DND-41 (cell line): ENCODE measurements around the gene LURAP1L.

ENCODE experiments used
- EZH2 ChIP-seq: IDR thresholded peaks from 3 replicates; pipeline ENCODE4 v1.6.1; 2012; ENCODE audit warnings: borderline replicate concordance, low read depth, mild to moderate bottlenecking, moderate library complexity, low read length, inconsistent platforms; ENCODE audit not compliant: severe bottlenecking
- TF ChIP-seq, protein P1 (sequence below): IDR thresholded peaks from 2 replicates; pipeline ENCODE4 v1.5.1; 2012; ENCODE audit warnings: borderline replicate concordance, low read length, moderate library complexity, mild to moderate bottlenecking; ENCODE audit not compliant: poor library complexity, severe bottlenecking; ENCODE audit errors: extremely low read depth

DNA sequence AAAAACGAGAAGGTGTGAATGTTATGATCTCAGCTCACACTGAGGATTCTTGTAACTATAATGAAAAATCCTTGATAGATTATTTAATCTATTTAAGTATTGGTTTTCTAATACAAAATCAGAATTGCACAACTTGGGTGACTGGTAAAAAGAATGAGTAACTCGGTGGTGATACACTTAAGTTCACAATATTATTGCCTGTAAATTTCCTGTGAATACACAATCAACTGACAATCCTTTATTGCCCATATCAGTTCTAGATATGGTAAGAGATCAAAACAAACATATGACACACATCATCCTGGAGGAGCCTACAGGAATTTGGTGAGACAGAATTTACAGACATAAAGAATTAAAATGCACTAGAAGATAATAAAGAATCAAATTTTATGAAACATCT is 14.1 kb upstream of the LURAP1L start:
- TF ChIP-seq, protein P1, sequence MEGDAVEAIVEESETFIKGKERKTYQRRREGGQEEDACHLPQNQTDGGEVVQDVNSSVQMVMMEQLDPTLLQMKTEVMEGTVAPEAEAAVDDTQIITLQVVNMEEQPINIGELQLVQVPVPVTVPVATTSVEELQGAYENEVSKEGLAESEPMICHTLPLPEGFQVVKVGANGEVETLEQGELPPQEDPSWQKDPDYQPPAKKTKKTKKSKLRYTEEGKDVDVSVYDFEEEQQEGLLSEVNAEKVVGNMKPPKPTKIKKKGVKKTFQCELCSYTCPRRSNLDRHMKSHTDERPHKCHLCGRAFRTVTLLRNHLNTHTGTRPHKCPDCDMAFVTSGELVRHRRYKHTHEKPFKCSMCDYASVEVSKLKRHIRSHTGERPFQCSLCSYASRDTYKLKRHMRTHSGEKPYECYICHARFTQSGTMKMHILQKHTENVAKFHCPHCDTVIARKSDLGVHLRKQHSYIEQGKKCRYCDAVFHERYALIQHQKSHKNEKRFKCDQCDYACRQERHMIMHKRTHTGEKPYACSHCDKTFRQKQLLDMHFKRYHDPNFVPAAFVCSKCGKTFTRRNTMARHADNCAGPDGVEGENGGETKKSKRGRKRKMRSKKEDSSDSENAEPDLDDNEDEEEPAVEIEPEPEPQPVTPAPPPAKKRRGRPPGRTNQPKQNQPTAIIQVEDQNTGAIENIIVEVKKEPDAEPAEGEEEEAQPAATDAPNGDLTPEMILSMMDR, result no peak
- no peak for TF ChIP-seq EZH2
